ENCODE results near the gene ADD1.
A peak's percentile ranks its signal among the peaks of the same experiment; 100 is the strongest.

The ADD1 gene, protein sequence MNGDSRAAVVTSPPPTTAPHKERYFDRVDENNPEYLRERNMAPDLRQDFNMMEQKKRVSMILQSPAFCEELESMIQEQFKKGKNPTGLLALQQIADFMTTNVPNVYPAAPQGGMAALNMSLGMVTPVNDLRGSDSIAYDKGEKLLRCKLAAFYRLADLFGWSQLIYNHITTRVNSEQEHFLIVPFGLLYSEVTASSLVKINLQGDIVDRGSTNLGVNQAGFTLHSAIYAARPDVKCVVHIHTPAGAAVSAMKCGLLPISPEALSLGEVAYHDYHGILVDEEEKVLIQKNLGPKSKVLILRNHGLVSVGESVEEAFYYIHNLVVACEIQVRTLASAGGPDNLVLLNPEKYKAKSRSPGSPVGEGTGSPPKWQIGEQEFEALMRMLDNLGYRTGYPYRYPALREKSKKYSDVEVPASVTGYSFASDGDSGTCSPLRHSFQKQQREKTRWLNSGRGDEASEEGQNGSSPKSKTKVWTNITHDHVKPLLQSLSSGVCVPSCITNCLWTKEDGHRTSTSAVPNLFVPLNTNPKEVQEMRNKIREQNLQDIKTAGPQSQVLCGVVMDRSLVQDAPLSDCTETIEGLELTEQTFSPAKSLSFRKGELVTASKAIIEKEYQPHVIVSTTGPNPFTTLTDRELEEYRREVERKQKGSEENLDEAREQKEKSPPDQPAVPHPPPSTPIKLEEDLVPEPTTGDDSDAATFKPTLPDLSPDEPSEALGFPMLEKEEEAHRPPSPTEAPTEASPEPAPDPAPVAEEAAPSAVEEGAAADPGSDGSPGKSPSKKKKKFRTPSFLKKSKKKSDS

GRCh38 chr4:2843263-2843940 lies at the start of gene ADD1:
Gene ADD1, plus strand, starts transcription at chr4:2843844. Its CDS starts 32,072 bp downstream, at chr4:2875916.
- FAIRE-seq = peak; percentile 98
- DNase-seq (ENCODE audit: insufficient read length, low spot score) = peak; percentile 92

GRCh38 chr4:2794486-2795299 lies 49.0 kb upstream of the ADD1 start:
- FAIRE-seq = no peak
- no peak for DNase-seq (ENCODE audit: insufficient read length, low spot score)

- FAIRE-seq = no peak
- DNase-seq (ENCODE audit: insufficient read length, low spot score) = no peak
Observed at GRCh38 chr4:2795300-2795892, 48.2 kb upstream of the ADD1 start.

- DNase-seq (ENCODE audit: insufficient read length, low spot score) (no peak), FAIRE-seq (no peak)
Observed at GRCh38 chr4:2795893-2796848, 47.5 kb upstream of the ADD1 start.

GRCh38 chr4:2796849-2797544 lies 46.6 kb upstream of the ADD1 start:
- no peak for FAIRE-seq
- no peak for DNase-seq (ENCODE audit: insufficient read length, low spot score)

GRCh38 chr4:2797545-2798305 lies 45.9 kb upstream of the ADD1 start:
- DNase-seq (ENCODE audit: insufficient read length, low spot score) (no peak), FAIRE-seq (no peak)

GRCh38 chr4:2798399-2799223 lies 45.0 kb upstream of the ADD1 start:
- FAIRE-seq (peak; percentile 95), DNase-seq (ENCODE audit: insufficient read length, low spot score) (no peak)

DNA sequence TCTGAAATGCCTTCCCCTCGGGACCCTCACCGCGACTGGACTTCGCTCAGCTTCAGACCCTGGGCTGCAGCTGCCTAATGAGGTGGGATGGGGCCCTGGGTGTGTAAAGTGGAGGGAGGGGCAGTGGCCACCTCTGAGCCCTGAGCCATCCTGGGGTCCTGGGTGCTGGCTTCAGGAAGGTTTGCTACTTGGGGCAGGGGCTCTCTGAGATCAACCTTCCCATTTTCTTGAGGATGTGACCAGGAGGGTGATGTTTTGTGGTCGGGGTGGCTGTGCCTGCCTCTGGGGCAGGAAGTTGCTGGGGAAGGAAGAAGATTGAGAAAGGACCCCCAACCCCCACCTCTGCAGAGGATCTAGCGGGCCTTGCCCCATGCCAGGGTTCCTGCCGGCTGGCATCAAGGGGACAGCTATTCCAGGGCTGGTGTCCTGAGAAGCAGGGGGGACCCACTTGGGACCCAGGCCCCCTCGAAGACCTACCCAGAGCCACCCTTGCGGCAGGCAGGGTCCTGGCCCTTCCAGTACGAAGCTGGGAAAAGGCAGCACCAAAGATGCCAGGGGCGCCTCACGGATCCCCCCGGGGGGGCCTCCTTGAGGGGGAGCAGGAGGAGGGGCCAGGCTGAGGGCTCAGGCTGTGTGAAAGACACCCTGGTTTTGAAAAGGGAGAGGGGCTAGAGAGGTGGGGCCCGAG lies 44.3 kb upstream of the ADD1 start:
- DNase-seq (ENCODE audit: insufficient read length, low spot score) (no peak), FAIRE-seq (peak; percentile 14)

GRCh38 chr4:2799971-2800690 lies 43.5 kb upstream of the ADD1 start:
- DNase-seq (ENCODE audit: insufficient read length, low spot score) (no peak), FAIRE-seq (peak; percentile 84)

DNA sequence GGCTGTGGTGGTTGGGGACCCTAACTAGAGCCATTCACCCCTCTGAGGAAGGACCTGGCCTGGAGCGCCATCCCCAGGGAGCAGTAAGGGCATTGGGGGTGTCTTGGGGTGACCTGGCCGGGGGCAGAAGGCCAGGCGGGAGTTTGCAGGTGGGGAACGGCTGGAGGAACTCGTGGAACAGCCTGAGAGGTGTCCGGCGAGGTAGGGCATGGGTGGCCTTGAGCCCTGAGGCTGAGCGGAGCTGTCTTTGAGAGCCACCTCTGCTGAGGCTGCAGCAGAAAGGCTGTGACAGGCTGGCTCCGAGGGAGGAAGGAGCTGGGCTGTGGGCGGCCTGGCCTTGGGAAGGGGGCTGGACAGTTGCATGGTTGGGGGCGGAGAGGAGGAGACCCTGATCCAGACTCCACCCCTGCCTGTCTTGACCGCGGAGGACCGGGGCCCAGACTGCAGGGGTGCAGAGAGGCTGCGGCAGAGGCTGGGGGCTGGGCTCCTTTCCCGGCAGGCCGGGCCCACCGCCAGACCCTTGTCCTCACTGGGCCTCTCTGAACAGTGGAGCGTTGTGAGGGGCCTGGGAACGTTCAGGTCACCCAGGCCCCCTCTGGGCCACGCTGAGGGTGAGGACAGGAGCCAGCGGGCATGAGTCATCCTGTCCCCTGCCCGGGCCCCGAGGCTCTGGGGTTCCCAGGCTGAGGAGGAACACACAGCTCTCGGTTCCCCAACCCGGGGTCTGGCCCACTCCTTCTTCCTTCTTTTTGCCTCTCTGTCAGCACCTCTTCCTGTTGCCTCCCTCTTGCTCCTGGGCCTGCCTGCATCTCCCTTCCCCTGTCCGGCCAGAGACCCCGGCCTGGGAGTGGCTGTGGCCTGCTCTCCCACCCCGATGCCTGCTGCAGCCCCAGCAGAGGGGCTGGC lies 42.7 kb upstream of the ADD1 start:
- DNase-seq (ENCODE audit: insufficient read length, low spot score) (no peak), FAIRE-seq (peak; percentile 91)

DNA sequence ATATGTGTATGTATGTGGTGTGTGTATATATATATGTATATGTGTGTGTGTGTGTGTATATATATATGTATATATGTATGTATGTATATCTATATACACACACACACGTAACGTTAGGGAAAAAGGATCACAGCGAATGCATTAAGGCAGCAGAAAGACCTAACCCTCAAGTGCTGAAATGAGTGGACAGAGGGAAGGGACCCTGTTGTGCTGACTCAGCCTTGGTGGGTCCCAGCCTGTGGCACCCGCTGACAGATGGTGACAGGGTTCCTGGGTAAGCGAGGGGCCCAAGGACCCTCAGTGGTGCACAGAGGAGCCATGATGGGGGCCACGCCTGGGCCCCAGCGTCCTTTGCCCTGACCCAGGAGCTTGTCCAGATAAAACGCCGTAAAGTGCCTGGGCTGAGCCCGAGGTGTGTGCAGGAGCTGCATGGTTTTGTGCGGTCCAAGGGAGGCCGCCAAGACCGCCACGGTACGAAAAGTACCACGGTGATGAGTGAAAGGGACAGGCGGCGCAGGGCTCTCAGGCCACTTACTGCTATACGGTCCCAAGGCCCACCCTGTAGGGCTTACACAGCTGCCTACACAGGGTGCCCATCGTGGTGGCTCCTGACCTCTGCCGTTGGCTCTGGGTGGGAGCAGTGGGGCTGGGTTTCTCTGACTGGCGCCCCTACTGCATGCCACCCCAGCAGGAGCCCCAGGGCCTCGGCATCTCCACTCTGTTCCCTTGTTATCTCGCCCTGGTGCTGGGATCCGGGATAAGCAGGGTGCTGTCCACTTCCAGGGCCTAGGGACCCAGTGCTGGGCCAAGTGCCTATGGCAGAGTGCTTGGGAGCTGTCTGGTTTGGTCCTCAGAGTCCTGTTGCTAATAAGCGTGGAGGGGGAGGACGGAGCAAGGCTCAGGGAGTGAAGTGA lies 40.8 kb upstream of the ADD1 start:
- no peak for FAIRE-seq

DNA sequence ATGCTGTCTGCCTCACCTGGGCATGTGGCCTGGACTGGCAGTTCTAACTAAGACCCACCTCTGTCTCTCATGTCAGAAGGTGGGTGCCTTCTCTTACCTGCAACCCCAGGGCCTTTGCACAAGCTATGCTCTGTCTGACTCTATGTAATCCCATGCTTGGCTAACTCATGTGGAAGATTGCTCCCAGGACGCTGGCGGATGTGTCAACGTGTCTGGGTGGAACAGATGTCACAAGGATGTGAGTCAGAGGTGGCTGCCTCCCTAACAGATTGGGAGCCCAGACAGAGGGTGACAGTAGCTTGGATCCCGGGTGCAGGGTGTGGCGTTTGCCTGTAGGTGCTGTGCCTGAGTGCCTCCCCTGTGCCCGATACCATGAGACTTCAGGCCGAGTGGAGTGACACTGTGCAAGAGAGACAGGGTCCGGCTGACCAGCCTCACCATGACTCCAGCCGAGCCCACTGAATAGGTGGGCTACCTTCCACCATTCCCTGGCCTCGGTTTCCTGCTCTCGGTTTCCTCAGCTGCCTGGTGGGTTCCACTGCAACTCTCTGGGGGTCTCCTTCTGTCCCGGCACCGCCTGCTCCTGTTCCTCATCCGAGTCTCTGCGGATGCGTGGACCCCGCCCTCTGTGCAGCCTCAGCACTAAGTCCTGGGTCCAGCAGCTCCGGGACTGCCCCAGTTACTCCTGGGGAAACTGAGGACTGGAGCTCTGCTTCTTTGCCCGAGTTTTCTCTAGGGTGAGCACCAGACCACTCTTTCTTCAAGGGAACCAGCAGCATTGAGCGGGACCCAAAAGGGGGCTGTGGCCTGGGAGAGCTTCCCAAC lies 39.8 kb upstream of the ADD1 start:
- FAIRE-seq (no peak), DNase-seq (ENCODE audit: insufficient read length, low spot score) (no peak)

More for the DNA sequence above, 40.8 kb upstream of the ADD1 start:
- DNase-seq (ENCODE audit: insufficient read length, low spot score) = no peak

All from GM19239 (cell line).